ENCODE measurements around the gene FPR2.
"Not testable (repeated sequence)": the region's sequence is repeated elsewhere in the genome, so short reads cannot be mapped to it uniquely, and the experiment has no call there.

Gene FPR2

GRCh38 chr19:51803967-51804366 lies 43.0 kb downstream of the FPR2 start:
- in situ Hi-C loops (cut with MboI; ENCODE audit: low sequenced_read_pairs): no loop called here

GRCh38 chr19:51804789-51805188 lies 43.8 kb downstream of the FPR2 start:
- in situ Hi-C loops (cut with MboI; ENCODE audit: low sequenced_read_pairs): not testable (repeated sequence)

- in situ Hi-C loops (cut with MboI; ENCODE audit: low sequenced_read_pairs): not testable (repeated sequence)
Observed at GRCh38 chr19:51805396-51805795, 44.4 kb downstream of the FPR2 start.

GRCh38 chr19:51806571-51806970 lies 45.6 kb downstream of the FPR2 start:
- in situ Hi-C loops (cut with MboI; ENCODE audit: low sequenced_read_pairs): not testable (repeated sequence)

GRCh38 chr19:51807111-51807701 lies 46.2 kb downstream of the FPR2 start:
- in situ Hi-C loops (cut with MboI; ENCODE audit: low sequenced_read_pairs): no loop called here

GRCh38 chr19:51807925-51808324 lies 46.9 kb downstream of the FPR2 start:
- in situ Hi-C loops (cut with MboI; ENCODE audit: low sequenced_read_pairs): no loop called here

- in situ Hi-C loops (cut with MboI; ENCODE audit: low sequenced_read_pairs): no loop called here
Observed at GRCh38 chr19:51808333-51808986, 47.5 kb downstream of the FPR2 start.

GRCh38 chr19:51809787-51810186 lies 48.8 kb downstream of the FPR2 start:
- in situ Hi-C loops (cut with MboI; ENCODE audit: low sequenced_read_pairs): no loop called here

- in situ Hi-C loops (cut with MboI; ENCODE audit: low sequenced_read_pairs): no loop called here
Observed at GRCh38 chr19:51810223-51810622, 49.2 kb downstream of the FPR2 start.

- in situ Hi-C loops (cut with MboI; ENCODE audit: low sequenced_read_pairs): no loop called here
Observed at GRCh38 chr19:51811344-51811743, 50.4 kb downstream of the FPR2 start.

GRCh38 chr19:51815043-51815442 lies 54.1 kb downstream of the FPR2 start:
- in situ Hi-C loops (cut with MboI; ENCODE audit: low sequenced_read_pairs): no loop called here

- in situ Hi-C loops (cut with MboI; ENCODE audit: low sequenced_read_pairs): no loop called here
Observed at GRCh38 chr19:51816711-51817110, 55.7 kb downstream of the FPR2 start.

- in situ Hi-C loops (cut with MboI; ENCODE audit: low sequenced_read_pairs): no loop called here
Observed at GRCh38 chr19:51820011-51820410, 59.0 kb downstream of the FPR2 start.

Data from hTERT RPE-1 (cell line).